Dermis microvascular lymphatic vessel endothelial cell (primary cell): ENCODE measurements around the gene HMCES. TPM values are rescaled to one million over a fixed set of nuclear protein-coding genes. Genes with fewer than 3 reads are reported as not detected.

Experiments used
- DNase-seq, 2 donors: peaks; one replicate each; pipeline versions ENCODE4 v3.0.0 to v3.0.0-alpha.2; 2010; ENCODE audit warnings: low read depth in 2 of 2
- total RNA-seq: library from RNA; depleted of rRNA; stranded (reverse); fragments of >200 nt; gene quantifications from 2 replicates; pipeline ENCODE4 v1.2.1, GENCODE V29; 2014

The HMCES gene
- total RNA-seq, 1 donor from 2014 or later, result 20.8 TPM

GRCh38 chr3:129346695-129347457 is 68.2 kb downstream of the HMCES start:
- DNase-seq, result peak in 1 of 2 donors; percentile 24

GRCh38 chr3:129347458-129347845 is 68.8 kb downstream of the HMCES start:
- DNase-seq, result no peak

- DNase-seq, result no peak
These were observed 70.1 kb downstream of the HMCES start for GRCh38 chr3:129348734-129349133.

GRCh38 chr3:129349169-129349568 is 70.5 kb downstream of the HMCES start:
- DNase-seq, result peak in 1 of 2 donors; percentile 21

- DNase-seq, result no peak
These were observed 71.1 kb downstream of the HMCES start for GRCh38 chr3:129349791-129350190.

GRCh38 chr3:129352045-129352444 is 73.4 kb downstream of the HMCES start:
- no peak for DNase-seq

GRCh38 chr3:129352650-129353588 is 74.2 kb downstream of the HMCES start:
- peak; percentile 69 to 74 for DNase-seq

GRCh38 chr3:129353589-129353941 is 74.9 kb downstream of the HMCES start:
- DNase-seq, result no peak

Other genes starting within 250 kb of the HMCES start
- not detected in 2 replicates for gene GP9, start 218.1 kb upstream of the HMCES start, total RNA-seq
- gene RAB43, start 157.1 kb upstream of the HMCES start, total RNA-seq, result 55.6 and 95.2 TPM in 2 replicates
- 40.8 and 60.1 TPM in 2 replicates for gene ISY1, start 117.8 kb upstream of the HMCES start, total RNA-seq
- gene CNBP, start 95.0 kb upstream of the HMCES start, total RNA-seq, result 238 and 273 TPM in 2 replicates
- gene COPG1, start 29.3 kb upstream of the HMCES start, total RNA-seq, result 171 and 212 TPM in 2 replicates
- gene EFCAB12, start 149.8 kb downstream of the HMCES start, total RNA-seq, result under 0.01 TPM in 2 replicates
- gene MBD4, start 161.1 kb downstream of the HMCES start, total RNA-seq, result 17.3 and 23.0 TPM in 2 replicates
- gene IFT122, start 161.4 kb downstream of the HMCES start, total RNA-seq, result 27.1 and 32.1 TPM in 2 replicates
- not detected in 2 replicates for gene RHO, start 249.8 kb downstream of the HMCES start, total RNA-seq